Astrocyte (in vitro differentiated cells and primary cell): ENCODE results near the gene PTPRCAP. TPM values are rescaled to one million over a fixed set of nuclear protein-coding genes. Genes with fewer than 3 reads are reported as not detected.

Experiments
- DNase-seq: peaks from one replicate; pipeline ENCODE4 v3.0.0-alpha.2; 2010; ENCODE audit warnings: low read depth
- FAIRE-seq: peaks from 2 replicates; lab custom pipeline; 2011; peaks lifted over from hg19 to GRCh38; lab: Jason Lieb, UNC
- H2AFZ ChIP-seq: 2 replicates; pipeline ENCODE4 v1.6.0; 2012; ENCODE audit warnings: low read depth, low read length, inconsistent platforms
- H3K27ac ChIP-seq: 2 replicates; pipeline ENCODE4 v1.5.1; 2011; ENCODE audit warnings: low read depth, low read length, inconsistent platforms
- H3K27me3 ChIP-seq: 2 replicates; pipeline ENCODE4 v1.6.0; 2011; ENCODE audit warnings: low read length, inconsistent platforms; ENCODE audit not compliant: insufficient read depth
- H3K36me3 ChIP-seq: 2 replicates; pipeline ENCODE4 v1.5.1; 2011; ENCODE audit warnings: low read length, inconsistent platforms; ENCODE audit not compliant: insufficient read depth
- H3K4me1 ChIP-seq: 2 replicates; pipeline ENCODE4 v1.5.1; 2011; ENCODE audit warnings: low read length, inconsistent platforms; ENCODE audit not compliant: insufficient read depth
- H3K4me2 ChIP-seq: 2 replicates; pipeline ENCODE4 v1.6.0; 2012; ENCODE audit warnings: low read length, inconsistent platforms
- H3K4me3 ChIP-seq: 2 replicates; pipeline ENCODE4 v1.5.1; 2011; ENCODE audit warnings: low read depth, mild to moderate bottlenecking, low read length, inconsistent platforms; ENCODE audit not compliant: insufficient read depth
- H3K79me2 ChIP-seq: 2 replicates; pipeline ENCODE4 v1.6.0; 2012; ENCODE audit warnings: mild to moderate bottlenecking, low read length, inconsistent platforms; ENCODE audit not compliant: insufficient read depth
- H3K9ac ChIP-seq: 2 replicates; pipeline ENCODE4 v1.6.0; 2012; ENCODE audit warnings: mild to moderate bottlenecking, low read length, inconsistent platforms
- H3K9me3 ChIP-seq: 2 replicates; pipeline ENCODE4 v1.5.1; 2012; ENCODE audit warnings: low read depth, mild to moderate bottlenecking, low read length, inconsistent platforms; ENCODE audit not compliant: insufficient read depth
- H4K20me1 ChIP-seq: 2 replicates; pipeline ENCODE4 v1.6.0; 2012; ENCODE audit warnings: low read length, inconsistent platforms; ENCODE audit not compliant: insufficient read depth
- H3K27ac Mint-ChIP-seq: one replicate; pipeline ENCODE4 v1.8.0; 2021; ENCODE audit warnings: mild to moderate bottlenecking, mixed read lengths; ENCODE audit not compliant: unreplicated experiment
- H3K27me3 Mint-ChIP-seq: one replicate; pipeline ENCODE4 v1.8.0; 2021; ENCODE audit warnings: low read depth, mixed read lengths; ENCODE audit not compliant: unreplicated experiment
- H3K36me3 Mint-ChIP-seq: one replicate; pipeline ENCODE4 v1.8.0; 2021; ENCODE audit warnings: low read depth, mixed read lengths; ENCODE audit not compliant: unreplicated experiment
- H3K4me1 Mint-ChIP-seq: one replicate; pipeline ENCODE4 v1.8.0; 2021; ENCODE audit warnings: low read depth, mixed read lengths; ENCODE audit not compliant: unreplicated experiment
- H3K4me3 Mint-ChIP-seq: one replicate; pipeline ENCODE4 v1.8.0; 2021; ENCODE audit warnings: mild to moderate bottlenecking, moderate library complexity, mixed read lengths; ENCODE audit not compliant: unreplicated experiment
- H3K9me3 Mint-ChIP-seq: one replicate; pipeline ENCODE4 v1.8.0; 2021; ENCODE audit warnings: mild to moderate bottlenecking, mixed read lengths; ENCODE audit not compliant: unreplicated experiment
- EZH2 ChIP-seq: IDR thresholded peaks from 2 replicates; pipeline ENCODE4 v1.6.1; 2012; ENCODE audit warnings: mild to moderate bottlenecking, low read length, inconsistent platforms; ENCODE audit not compliant: insufficient read depth
- total RNA-seq: library from RNA; stranded (reverse); gene quantifications from 2 replicates; pipeline ENCODE4 v1.2.1, GENCODE V29; 2021
- TF ChIP-seq, protein P1 (sequence below): IDR thresholded peaks from 2 replicates; pipeline ENCODE4 v1.5.1; 2011; ENCODE audit warnings: low read depth, mild to moderate bottlenecking, inconsistent platforms, low read length, moderate library complexity; ENCODE audit not compliant: insufficient read depth

The PTPRCAP gene
- total RNA-seq, 1 donor from 2014 or later = 1.7 TPM

DNA sequence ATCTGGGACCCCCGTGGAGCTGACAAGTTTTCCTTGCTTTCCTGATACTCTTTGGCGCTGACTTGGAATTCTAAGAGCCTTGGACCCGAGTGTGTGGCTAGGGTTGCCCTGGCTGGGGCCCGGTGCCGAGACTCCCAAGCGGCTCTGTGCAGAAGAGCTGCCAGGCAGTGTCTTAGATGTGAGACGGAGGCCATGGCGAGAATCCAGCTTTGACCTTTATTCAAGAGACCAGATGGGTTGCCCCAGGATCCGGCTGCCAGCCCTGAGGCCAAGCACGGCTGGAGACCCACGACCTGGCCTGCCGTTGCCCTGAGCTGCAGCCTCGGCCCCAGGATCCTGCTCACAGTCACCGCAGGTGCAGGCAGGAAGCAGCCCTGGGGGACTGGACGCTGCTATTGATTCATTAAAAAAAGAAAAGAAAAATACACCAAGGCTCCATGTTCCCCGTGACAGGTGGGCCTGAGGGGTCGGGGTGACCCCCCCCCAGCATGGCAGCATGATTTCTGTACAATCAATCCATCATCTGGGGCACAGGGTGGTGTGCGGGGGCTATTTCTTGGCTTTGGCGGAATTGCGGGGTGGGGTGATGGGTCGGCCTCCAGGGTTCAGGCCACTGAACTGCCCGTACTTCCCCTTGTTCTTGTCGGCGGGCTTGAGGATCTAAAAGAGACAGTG is 39.4 kb downstream of the PTPRCAP start:
- Histone ChIP-seq H3K4me2 (no peak overlapping the region), H3K27me3 (no peaks in the 10 kb centered on the region), H3K9ac (no peak overlapping the region), H4K20me1 (peaks cover 32% of the 10 kb centered on the region), H3K27ac (no peak overlapping the region), H3K9me3 (no peaks in the 10 kb centered on the region), H3K36me3 (peaks cover 2% of the 10 kb centered on the region), H2AFZ (no peak overlapping the region), H3K4me1 (peaks cover 17% of the 10 kb centered on the region), H3K4me3 (no peak overlapping the region), H3K79me2 (peaks cover 40% of the 10 kb centered on the region)
- peaks cover 20% of the 10 kb centered on the region for H3K36me3 Mint-ChIP-seq
- peak overlapping the region; percentile 62 for H3K4me3 Mint-ChIP-seq
- TF ChIP-seq, protein P1, sequence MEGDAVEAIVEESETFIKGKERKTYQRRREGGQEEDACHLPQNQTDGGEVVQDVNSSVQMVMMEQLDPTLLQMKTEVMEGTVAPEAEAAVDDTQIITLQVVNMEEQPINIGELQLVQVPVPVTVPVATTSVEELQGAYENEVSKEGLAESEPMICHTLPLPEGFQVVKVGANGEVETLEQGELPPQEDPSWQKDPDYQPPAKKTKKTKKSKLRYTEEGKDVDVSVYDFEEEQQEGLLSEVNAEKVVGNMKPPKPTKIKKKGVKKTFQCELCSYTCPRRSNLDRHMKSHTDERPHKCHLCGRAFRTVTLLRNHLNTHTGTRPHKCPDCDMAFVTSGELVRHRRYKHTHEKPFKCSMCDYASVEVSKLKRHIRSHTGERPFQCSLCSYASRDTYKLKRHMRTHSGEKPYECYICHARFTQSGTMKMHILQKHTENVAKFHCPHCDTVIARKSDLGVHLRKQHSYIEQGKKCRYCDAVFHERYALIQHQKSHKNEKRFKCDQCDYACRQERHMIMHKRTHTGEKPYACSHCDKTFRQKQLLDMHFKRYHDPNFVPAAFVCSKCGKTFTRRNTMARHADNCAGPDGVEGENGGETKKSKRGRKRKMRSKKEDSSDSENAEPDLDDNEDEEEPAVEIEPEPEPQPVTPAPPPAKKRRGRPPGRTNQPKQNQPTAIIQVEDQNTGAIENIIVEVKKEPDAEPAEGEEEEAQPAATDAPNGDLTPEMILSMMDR = no peak
- no peak for TF ChIP-seq EZH2
- no peak overlapping the region for H3K27ac Mint-ChIP-seq
- FAIRE-seq (no peak), DNase-seq (no peak)
- no peaks in the 10 kb centered on the region for H3K9me3 Mint-ChIP-seq
- peaks cover 10% of the 10 kb centered on the region for H3K4me1 Mint-ChIP-seq
- no peaks in the 10 kb centered on the region for H3K27me3 Mint-ChIP-seq

DNA sequence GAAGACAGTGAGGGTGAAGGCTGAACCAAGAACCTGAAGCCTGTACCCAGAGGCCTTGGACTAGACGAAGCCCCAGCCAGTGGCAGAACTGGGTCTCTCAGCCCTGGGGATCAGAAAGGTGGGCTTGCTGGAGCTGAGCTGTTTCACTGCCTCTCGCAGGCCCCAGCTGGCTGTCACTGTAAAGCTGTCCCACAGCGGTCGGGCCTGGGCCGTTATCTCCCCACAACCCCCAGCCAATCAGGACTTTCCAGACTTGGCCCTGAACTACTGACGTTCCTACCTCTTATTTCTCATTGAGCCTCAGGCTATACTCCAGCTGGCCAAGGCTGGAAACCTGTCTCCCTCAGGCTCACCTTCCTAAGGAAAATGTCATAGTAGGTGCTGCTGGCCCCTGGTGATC is 39.9 kb downstream of the PTPRCAP start:
- Histone ChIP-seq H3K27ac (no peak overlapping the region), H4K20me1 (peaks cover 34% of the 10 kb centered on the region), H3K36me3 (peaks cover 2% of the 10 kb centered on the region), H3K4me2 (no peak overlapping the region), H3K27me3 (no peaks in the 10 kb centered on the region), H3K9me3 (no peaks in the 10 kb centered on the region), H3K9ac (no peak overlapping the region), H3K4me3 (no peak overlapping the region), H2AFZ (no peak overlapping the region), H3K79me2 (peaks cover 43% of the 10 kb centered on the region), H3K4me1 (peaks cover 20% of the 10 kb centered on the region)
- Mint-ChIP-seq H3K9me3 (no peaks in the 10 kb centered on the region), H3K4me3 (peak overlapping the region; percentile 62), H3K27ac (no peak overlapping the region), H3K4me1 (peaks cover 14% of the 10 kb centered on the region), H3K27me3 (no peaks in the 10 kb centered on the region), H3K36me3 (peaks cover 22% of the 10 kb centered on the region)
- DNase-seq (no peak), FAIRE-seq (no peak)
- TF ChIP-seq, protein P1 = no peak
- no peak for TF ChIP-seq EZH2
